H1 (cell line): ENCODE measurements around the gene EPHB1.

Experiments
- BACH1 ChIP-seq: IDR thresholded peaks from 2 replicates; pipeline ENCODE4 v1.6.1; 2012; ENCODE audit warnings: low read length, improper control_type of control experiment
- BRCA1 ChIP-seq: IDR thresholded peaks from 2 replicates; pipeline ENCODE4 v1.6.1; 2012; ENCODE audit warnings: low read depth, low read length, improper control_type of control experiment
- EP300 ChIP-seq, 2 experiments: IDR thresholded peaks; 1 replicate in 1 of 2; 2 replicates in 1 of 2; pipeline ENCODE4 v1.6.1; 2011 to 2012; ENCODE audit warnings: low read depth in 2 of 2, low read length in 2 of 2, mild to moderate bottlenecking in 2 of 2, borderline replicate concordance in 1 of 2, inconsistent platforms in 1 of 2, moderate library complexity in 1 of 2
- EZH2 ChIP-seq: fragments of 200-600 bp; sonication (generic); IDR thresholded peaks from 2 replicates; pipeline ENCODE4 v1.7.1; 2012; ENCODE audit warnings: low read depth, mild to moderate bottlenecking, moderate library complexity, low read length, inconsistent platforms; ENCODE audit not compliant: severe bottlenecking
- HDAC2 ChIP-seq, 2 experiments: fragments of 300-600 bp in 1 of 2; sonication (generic) in 1 of 2; IDR thresholded peaks; 2 replicates each; pipeline ENCODE4 v1.6.1; 2011 to 2012; ENCODE audit warnings: low read depth in 2 of 2, low read length in 2 of 2, mild to moderate bottlenecking in 2 of 2, moderate library complexity in 2 of 2, borderline replicate concordance in 1 of 2, inconsistent platforms in 1 of 2
- NRF1 ChIP-seq: IDR thresholded peaks from 2 replicates; pipeline ENCODE4 v1.6.1; 2011; ENCODE audit warnings: mild to moderate bottlenecking, low read depth, low read length, improper control_type of control experiment
- PHF8 ChIP-seq: fragments of 200-600 bp; sonication (generic); conservative IDR thresholded peaks from 2 replicates; pipeline ENCODE4 v1.7.1; 2012; ENCODE audit warnings: low read depth, mild to moderate bottlenecking, inconsistent platforms, low read length, moderate library complexity
- POLR2A ChIP-seq, 2 experiments: IDR thresholded peaks; 1 replicate in 1 of 2; 2 replicates in 1 of 2; pipeline ENCODE4 v1.6.1; 2011; ENCODE audit warnings: low read depth in 2 of 2, low read length in 2 of 2, mild to moderate bottlenecking in 2 of 2; ENCODE audit errors: control extremely low read depth in 1 of 2
- POLR2AphosphoS5 ChIP-seq: IDR thresholded peaks from 2 replicates; pipeline ENCODE4 v1.6.1; 2011; ENCODE audit warnings: low read depth, low read length
- SIRT6 ChIP-seq: IDR thresholded peaks from one replicate; pipeline ENCODE4 v1.7.1; 2012; ENCODE audit warnings: low read length, inconsistent platforms
- SP1 ChIP-seq: IDR thresholded peaks from 2 replicates; pipeline ENCODE4 v1.6.1; 2011; ENCODE audit warnings: low read depth, low read length
- TF ChIP-seq, protein P1 (sequence below), 3 experiments: IDR thresholded peaks; 1 replicate in 2 of 3; 2 replicates in 1 of 3; pipeline versions ENCODE4 v1.5.1 to v1.6.1; 2011; ENCODE audit warnings: low read length in 3 of 3, mild to moderate bottlenecking in 3 of 3, inconsistent platforms in 2 of 3, low read depth in 1 of 3, moderate library complexity in 1 of 3; ENCODE audit not compliant: insufficient read depth in 1 of 3; ENCODE audit errors: control extremely low read depth in 1 of 3
- TF ChIP-seq, protein P2 (sequence below): IDR thresholded peaks from 2 replicates; pipeline ENCODE4 v1.6.1; 2011; ENCODE audit warnings: low read depth, mild to moderate bottlenecking, low read length; ENCODE audit not compliant: insufficient read depth

DNA sequence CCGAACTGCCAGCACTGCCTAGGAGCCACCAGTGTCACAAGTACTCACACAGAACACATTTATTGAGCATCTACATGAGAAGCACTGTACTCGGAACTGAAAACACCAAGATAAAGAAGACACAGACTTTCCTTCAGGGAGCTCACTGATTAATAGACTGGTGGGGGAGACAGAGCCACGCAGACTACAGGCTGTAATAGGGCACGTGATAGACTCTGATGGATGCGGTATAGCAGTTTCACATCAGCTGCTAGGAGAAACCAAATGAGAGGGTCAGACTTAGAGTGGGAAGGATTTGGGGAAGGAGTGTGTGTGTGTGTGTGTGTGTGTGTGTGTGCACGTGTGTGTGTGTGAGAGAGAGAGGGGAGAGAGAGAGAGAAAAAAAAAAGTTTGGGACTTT is 12.1 kb downstream of the EPHB1 start:
- TF ChIP-seq, protein P1, sequence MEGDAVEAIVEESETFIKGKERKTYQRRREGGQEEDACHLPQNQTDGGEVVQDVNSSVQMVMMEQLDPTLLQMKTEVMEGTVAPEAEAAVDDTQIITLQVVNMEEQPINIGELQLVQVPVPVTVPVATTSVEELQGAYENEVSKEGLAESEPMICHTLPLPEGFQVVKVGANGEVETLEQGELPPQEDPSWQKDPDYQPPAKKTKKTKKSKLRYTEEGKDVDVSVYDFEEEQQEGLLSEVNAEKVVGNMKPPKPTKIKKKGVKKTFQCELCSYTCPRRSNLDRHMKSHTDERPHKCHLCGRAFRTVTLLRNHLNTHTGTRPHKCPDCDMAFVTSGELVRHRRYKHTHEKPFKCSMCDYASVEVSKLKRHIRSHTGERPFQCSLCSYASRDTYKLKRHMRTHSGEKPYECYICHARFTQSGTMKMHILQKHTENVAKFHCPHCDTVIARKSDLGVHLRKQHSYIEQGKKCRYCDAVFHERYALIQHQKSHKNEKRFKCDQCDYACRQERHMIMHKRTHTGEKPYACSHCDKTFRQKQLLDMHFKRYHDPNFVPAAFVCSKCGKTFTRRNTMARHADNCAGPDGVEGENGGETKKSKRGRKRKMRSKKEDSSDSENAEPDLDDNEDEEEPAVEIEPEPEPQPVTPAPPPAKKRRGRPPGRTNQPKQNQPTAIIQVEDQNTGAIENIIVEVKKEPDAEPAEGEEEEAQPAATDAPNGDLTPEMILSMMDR (IDR thresholded peaks at IDR 0.05; ENCODE audit: control extremely low read depth in 1 of 3, insufficient read depth in 1 of 3, low read depth in 1 of 3, low read length in 3 of 3), result no peak
- TF ChIP-seq POLR2A (IDR thresholded peaks at IDR 0.05; ENCODE audit: control extremely low read depth in 1 of 2, low read depth in 2 of 2, low read length in 2 of 2) (no peak), POLR2AphosphoS5 (no peak), SIRT6 (no peak), BACH1 (no peak), BRCA1 (no peak), EZH2 (no peak), HDAC2 (IDR thresholded peaks at IDR 0.05; ENCODE audit: borderline replicate concordance in 1 of 2, low read depth in 2 of 2, low read length in 2 of 2) (no peak), SP1 (no peak), PHF8 (no peak), EP300 (IDR thresholded peaks at IDR 0.05; ENCODE audit: borderline replicate concordance in 1 of 2, low read depth in 2 of 2, low read length in 2 of 2) (no peak), NRF1 (no peak)
- TF ChIP-seq, protein P2, sequence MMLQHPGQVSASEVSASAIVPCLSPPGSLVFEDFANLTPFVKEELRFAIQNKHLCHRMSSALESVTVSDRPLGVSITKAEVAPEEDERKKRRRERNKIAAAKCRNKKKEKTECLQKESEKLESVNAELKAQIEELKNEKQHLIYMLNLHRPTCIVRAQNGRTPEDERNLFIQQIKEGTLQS, result no peak
